22Rv1 (cell line): Measurements from ENCODE around the gene TNFRSF8.

Experiments used
- ZFX ChIP-seq: fragments of 450-650 bp; IDR thresholded peaks from 2 replicates; pipeline ENCODE4 v1.6.1; 2017; ENCODE audit warnings: antibody characterized with exemption, borderline replicate concordance
- TF ChIP-seq, protein P1 (sequence below): fragments of 450-650 bp; IDR thresholded peaks from 2 replicates; pipeline ENCODE4 v1.5.1; 2017; ENCODE audit warnings: mild to moderate bottlenecking

DNA sequence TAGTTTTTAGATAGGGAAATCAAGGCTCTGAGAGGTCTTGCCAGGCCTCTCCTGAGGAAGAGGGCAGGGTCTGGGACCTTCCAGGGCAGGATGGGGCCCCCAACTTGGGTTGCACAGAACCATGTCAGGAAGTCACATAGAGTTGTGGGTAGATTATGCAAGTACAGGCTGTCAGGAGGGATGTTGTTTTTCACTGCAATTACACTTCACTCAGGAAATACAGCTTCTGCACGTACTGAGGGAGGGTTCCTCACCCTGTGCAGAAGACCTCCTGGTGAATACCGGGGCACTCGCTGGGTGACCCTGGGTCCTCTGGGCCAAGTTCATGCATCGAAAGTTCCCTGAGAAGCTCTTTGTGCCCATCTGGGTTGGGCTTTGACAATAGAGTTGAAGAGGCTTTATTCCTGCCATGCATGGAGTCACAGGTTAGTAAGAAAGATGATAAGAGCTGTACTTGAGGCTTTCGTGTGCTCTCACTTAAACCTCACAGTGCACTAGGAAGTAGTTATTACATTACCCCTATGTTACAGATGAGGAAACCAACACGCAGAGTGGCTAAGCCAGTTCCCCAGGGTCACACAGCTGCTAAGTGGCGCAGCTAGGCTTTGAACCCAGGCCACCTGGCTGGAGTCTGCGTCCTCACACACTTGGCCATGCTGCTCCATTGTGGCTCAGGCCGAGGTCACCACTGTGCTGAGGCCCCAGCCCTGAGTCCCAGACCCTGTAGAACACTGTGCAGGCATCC, 87.5 kb downstream of the TNFRSF8 start:
- TF ChIP-seq, protein P1, sequence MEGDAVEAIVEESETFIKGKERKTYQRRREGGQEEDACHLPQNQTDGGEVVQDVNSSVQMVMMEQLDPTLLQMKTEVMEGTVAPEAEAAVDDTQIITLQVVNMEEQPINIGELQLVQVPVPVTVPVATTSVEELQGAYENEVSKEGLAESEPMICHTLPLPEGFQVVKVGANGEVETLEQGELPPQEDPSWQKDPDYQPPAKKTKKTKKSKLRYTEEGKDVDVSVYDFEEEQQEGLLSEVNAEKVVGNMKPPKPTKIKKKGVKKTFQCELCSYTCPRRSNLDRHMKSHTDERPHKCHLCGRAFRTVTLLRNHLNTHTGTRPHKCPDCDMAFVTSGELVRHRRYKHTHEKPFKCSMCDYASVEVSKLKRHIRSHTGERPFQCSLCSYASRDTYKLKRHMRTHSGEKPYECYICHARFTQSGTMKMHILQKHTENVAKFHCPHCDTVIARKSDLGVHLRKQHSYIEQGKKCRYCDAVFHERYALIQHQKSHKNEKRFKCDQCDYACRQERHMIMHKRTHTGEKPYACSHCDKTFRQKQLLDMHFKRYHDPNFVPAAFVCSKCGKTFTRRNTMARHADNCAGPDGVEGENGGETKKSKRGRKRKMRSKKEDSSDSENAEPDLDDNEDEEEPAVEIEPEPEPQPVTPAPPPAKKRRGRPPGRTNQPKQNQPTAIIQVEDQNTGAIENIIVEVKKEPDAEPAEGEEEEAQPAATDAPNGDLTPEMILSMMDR, result no peak
- no peak for TF ChIP-seq ZFX
